Subcutaneous abdominal adipose tissue (tissue), 5 donors: ENCODE results near the gene PSME3IP1.

Experiments
- H3K27ac ChIP-seq: one replicate; pipeline ENCODE4 v1.7.0; 2013; ENCODE audit warnings: low read depth, mild to moderate bottlenecking, inconsistent platforms, low read length, moderate library complexity
- H3K27me3 ChIP-seq, 5 donors: one replicate each; pipeline ENCODE4 v1.7.0; 2013; ENCODE audit warnings: low read length in 5 of 5, inconsistent platforms in 1 of 5; ENCODE audit not compliant: control insufficient read depth in 5 of 5, insufficient read depth in 4 of 5
- H3K36me3 ChIP-seq, 5 donors: one replicate each; pipeline ENCODE4 v1.7.0; 2013; ENCODE audit warnings: low read length in 5 of 5; ENCODE audit not compliant: control insufficient read depth in 5 of 5, insufficient read depth in 5 of 5
- H3K4me1 ChIP-seq, 5 donors: one replicate each; pipeline ENCODE4 v1.7.0; 2013; ENCODE audit warnings: low read length in 5 of 5, mild to moderate bottlenecking in 3 of 5, moderate library complexity in 1 of 5; ENCODE audit not compliant: control insufficient read depth in 5 of 5, insufficient read depth in 5 of 5
- H3K4me3 ChIP-seq, 5 donors: one replicate each; pipeline ENCODE4 v1.7.0; 2013; ENCODE audit warnings: low read length in 5 of 5, low read depth in 1 of 5
- H3K9ac ChIP-seq, 5 donors: one replicate each; pipeline ENCODE4 v1.7.0; 2013; ENCODE audit warnings: low read length in 5 of 5, mild to moderate bottlenecking in 4 of 5, moderate library complexity in 3 of 5
- H3K9me3 ChIP-seq, 5 donors: one replicate each; pipeline ENCODE4 v1.7.0; 2013; ENCODE audit warnings: low read length in 5 of 5; ENCODE audit not compliant: control insufficient read depth in 5 of 5
- donor health status: healthy.
- donor health status: healthy.
- donor health status: healthy.
- donor health status: healthy.
- donor health status: healthy.

The PSME3IP1 gene

GRCh38 chr16:57138281-57138935 lies 47.4 kb downstream of the PSME3IP1 start:
- no peak overlapping the region for H3K9ac ChIP-seq
- H3K4me1 ChIP-seq, result peaks cover 3 to 68% (median 39%) of the 10 kb centered on the region in 5 donors
- no peak overlapping the region for H3K4me3 ChIP-seq
- H3K27ac ChIP-seq, result no peak overlapping the region
- H3K9me3 ChIP-seq, result no peaks in the 10 kb centered on the region
- peaks cover 0 to 47% (median 36%) of the 10 kb centered on the region in 5 donors for H3K36me3 ChIP-seq
- no peaks in the 10 kb centered on the region for H3K27me3 ChIP-seq

GRCh38 chr16:57137566-57138273 lies 48.1 kb downstream of the PSME3IP1 start:
- Histone ChIP-seq H3K36me3 (peaks cover 0 to 43% (median 36%) of the 10 kb centered on the region in 5 donors), H3K27me3 (no peaks in the 10 kb centered on the region), H3K4me1 (peaks cover 1 to 61% (median 32%) of the 10 kb centered on the region in 5 donors), H3K27ac (no peak overlapping the region), H3K4me3 (no peak overlapping the region), H3K9me3 (no peaks in the 10 kb centered on the region), H3K9ac (no peak overlapping the region)

- no peak overlapping the region for H3K9ac ChIP-seq
- H3K27ac ChIP-seq, result no peak overlapping the region
- no peak overlapping the region for H3K4me3 ChIP-seq
Measured at GRCh38 chr16:57137043-57137442, 48.8 kb downstream of the PSME3IP1 start.

GRCh38 chr16:57134982-57135381 lies 50.9 kb downstream of the PSME3IP1 start:
- Histone ChIP-seq H3K9me3 (no peaks in the 10 kb centered on the region), H3K4me1 (peaks cover 0 to 37% (median 10%) of the 10 kb centered on the region in 5 donors), H3K9ac (no peak overlapping the region), H3K27me3 (no peaks in the 10 kb centered on the region), H3K4me3 (no peak overlapping the region), H3K27ac (no peak overlapping the region), H3K36me3 (peaks cover 0 to 58% (median 54%) of the 10 kb centered on the region in 5 donors)

More at GRCh38 chr16:57137043-57137442, 48.8 kb downstream of the PSME3IP1 start:
- H3K4me1 ChIP-seq, result peaks cover 1 to 54% (median 27%) of the 10 kb centered on the region in 5 donors
- no peaks in the 10 kb centered on the region for H3K9me3 ChIP-seq
- peaks cover 0 to 48% (median 40%) of the 10 kb centered on the region in 5 donors for H3K36me3 ChIP-seq
- H3K27me3 ChIP-seq, result no peaks in the 10 kb centered on the region

- Histone ChIP-seq H3K9me3 (no peaks in the 10 kb centered on the region), H3K27ac (no peak overlapping the region), H3K4me1 (peaks cover 0 to 28% (median 0%) of the 10 kb centered on the region in 5 donors), H3K36me3 (peaks cover 0 to 63% (median 60%) of the 10 kb centered on the region in 5 donors), H3K27me3 (no peaks in the 10 kb centered on the region), H3K4me3 (no peak overlapping the region), H3K9ac (no peak overlapping the region)
Measured at GRCh38 chr16:57133886-57134285, 52.0 kb downstream of the PSME3IP1 start.

- Histone ChIP-seq H3K4me1 (peaks cover 0 to 22% (median 0%) of the 10 kb centered on the region in 5 donors), H3K27me3 (no peaks in the 10 kb centered on the region), H3K36me3 (peaks cover 0 to 62% (median 60%) of the 10 kb centered on the region in 5 donors), H3K27ac (no peak overlapping the region), H3K4me3 (no peak overlapping the region), H3K9me3 (no peaks in the 10 kb centered on the region), H3K9ac (no peak overlapping the region)
Measured at GRCh38 chr16:57133031-57133430, 52.8 kb downstream of the PSME3IP1 start.

GRCh38 chr16:57132470-57132869 lies 53.4 kb downstream of the PSME3IP1 start:
- H3K9ac ChIP-seq, result peak overlapping the region in 1 of 5 donors; percentile 13
- no peaks in the 10 kb centered on the region for H3K9me3 ChIP-seq
- H3K4me1 ChIP-seq, result peaks cover 0 to 19% (median 0%) of the 10 kb centered on the region in 5 donors
- H3K27ac ChIP-seq, result no peak overlapping the region
- no peaks in the 10 kb centered on the region for H3K27me3 ChIP-seq
- peaks cover 0 to 62% (median 60%) of the 10 kb centered on the region in 5 donors for H3K36me3 ChIP-seq
- no peak overlapping the region for H3K4me3 ChIP-seq

- peaks cover 0 to 11% (median 0%) of the 10 kb centered on the region in 5 donors for H3K4me1 ChIP-seq
- H3K27ac ChIP-seq, result no peak overlapping the region
- H3K27me3 ChIP-seq, result no peaks in the 10 kb centered on the region
- peaks cover 0 to 63% (median 62%) of the 10 kb centered on the region in 5 donors for H3K36me3 ChIP-seq
- H3K9me3 ChIP-seq, result no peaks in the 10 kb centered on the region
- H3K4me3 ChIP-seq, result no peak overlapping the region
- H3K9ac ChIP-seq, result no peak overlapping the region
Measured at GRCh38 chr16:57131351-57131970, 54.4 kb downstream of the PSME3IP1 start.

GRCh38 chr16:57130950-57131321 lies 54.9 kb downstream of the PSME3IP1 start:
- no peaks in the 10 kb centered on the region for H3K27me3 ChIP-seq
- H3K36me3 ChIP-seq, result peaks cover 0 to 65% (median 64%) of the 10 kb centered on the region in 5 donors
- H3K4me3 ChIP-seq, result no peak overlapping the region
- H3K4me1 ChIP-seq, result peaks cover 0 to 9% (median 0%) of the 10 kb centered on the region in 5 donors
- no peaks in the 10 kb centered on the region for H3K9me3 ChIP-seq
- H3K9ac ChIP-seq, result no peak overlapping the region
- no peak overlapping the region for H3K27ac ChIP-seq
